ENCODE results near the gene TACC2.

The TACC2 gene

DNA sequence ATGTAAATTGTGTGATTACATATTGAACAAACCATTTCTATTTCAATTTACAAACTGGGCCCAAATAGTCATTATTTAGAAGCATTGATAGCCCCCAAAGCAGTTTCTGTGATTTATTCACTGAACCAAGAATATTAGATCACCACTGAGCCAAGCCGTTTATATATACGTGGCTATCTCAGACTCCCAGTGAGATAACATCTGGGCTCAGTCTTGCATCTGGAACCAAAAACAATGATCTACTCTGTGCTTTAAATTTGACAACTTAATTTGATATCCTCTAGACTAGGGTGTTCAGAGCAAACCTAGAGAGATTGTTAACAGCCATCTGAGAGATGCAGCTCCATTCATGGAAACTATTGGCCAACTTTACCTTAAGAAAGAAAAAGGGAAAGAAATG lies 240.7 kb downstream of the TACC2 start:
- Histone ChIP-seq H3K27me3 (replicated peaks; ENCODE audit: control insufficient read depth, insufficient read depth, low read length) (no peaks in the 10 kb centered on the region; the same call in 1 of the 2 replicates), H3K36me3 (ENCODE audit: control insufficient read depth, insufficient read depth, low read length) (no peaks in the 10 kb centered on the region), H3K4me3 (replicated peaks; ENCODE audit: low read depth, low read length) (no peak overlapping the region)
- DNase-seq (ENCODE audit: extremely low read depth, insufficient read length): no peak
- TF ChIP-seq CTCF (IDR thresholded peaks at IDR 0.05; ENCODE audit: insufficient read depth, low read length, poor library complexity, severe bottlenecking): no peak

DNA sequence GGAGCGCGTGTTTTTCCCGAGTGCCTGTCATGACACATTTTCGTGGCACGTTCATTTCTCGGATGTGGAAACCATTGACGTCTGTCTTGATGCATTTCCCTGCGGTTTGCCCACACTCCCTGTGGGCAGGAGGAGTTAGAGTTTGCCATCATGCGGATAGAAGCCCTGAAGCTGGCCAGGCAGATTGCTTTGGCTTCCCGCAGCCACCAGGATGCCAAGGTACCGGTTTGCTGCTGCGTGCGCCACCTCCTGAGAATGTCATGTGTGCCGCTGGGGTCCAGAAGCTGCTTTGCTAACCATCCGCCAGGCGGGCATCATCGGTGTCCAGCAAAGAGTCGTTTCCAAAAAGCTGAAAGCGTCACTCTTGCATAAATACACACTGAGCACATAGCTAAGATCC lies 241.3 kb downstream of the TACC2 start:
- no peak for TF ChIP-seq CTCF (IDR thresholded peaks at IDR 0.05; ENCODE audit: insufficient read depth, low read length, poor library complexity, severe bottlenecking)
- Histone ChIP-seq H3K36me3 (ENCODE audit: control insufficient read depth, insufficient read depth, low read length) (no peaks in the 10 kb centered on the region), H3K4me3 (replicated peaks; ENCODE audit: low read depth, low read length) (no peak overlapping the region)

GRCh38 chr10:122232769-122233168 lies 243.8 kb downstream of the TACC2 start:
- Histone ChIP-seq H3K27me3 (replicated peaks; ENCODE audit: control insufficient read depth, insufficient read depth, low read length) (no peaks in the 10 kb centered on the region; the same call in none of the 2 replicates), H3K36me3 (ENCODE audit: control insufficient read depth, insufficient read depth, low read length) (no peaks in the 10 kb centered on the region), H3K4me3 (replicated peaks; ENCODE audit: low read depth, low read length) (no peak overlapping the region)
- no peak for TF ChIP-seq CTCF (IDR thresholded peaks at IDR 0.05; ENCODE audit: insufficient read depth, low read length, poor library complexity, severe bottlenecking)
- no peak for DNase-seq (ENCODE audit: extremely low read depth, insufficient read length)

More for the DNA sequence above, 241.3 kb downstream of the TACC2 start:
- H3K27me3 ChIP-seq (replicated peaks; ENCODE audit: control insufficient read depth, insufficient read depth, low read length): no peaks in the 10 kb centered on the region; the same call in 1 of the 2 replicates
- no peak for DNase-seq (ENCODE audit: extremely low read depth, insufficient read length)

DNA sequence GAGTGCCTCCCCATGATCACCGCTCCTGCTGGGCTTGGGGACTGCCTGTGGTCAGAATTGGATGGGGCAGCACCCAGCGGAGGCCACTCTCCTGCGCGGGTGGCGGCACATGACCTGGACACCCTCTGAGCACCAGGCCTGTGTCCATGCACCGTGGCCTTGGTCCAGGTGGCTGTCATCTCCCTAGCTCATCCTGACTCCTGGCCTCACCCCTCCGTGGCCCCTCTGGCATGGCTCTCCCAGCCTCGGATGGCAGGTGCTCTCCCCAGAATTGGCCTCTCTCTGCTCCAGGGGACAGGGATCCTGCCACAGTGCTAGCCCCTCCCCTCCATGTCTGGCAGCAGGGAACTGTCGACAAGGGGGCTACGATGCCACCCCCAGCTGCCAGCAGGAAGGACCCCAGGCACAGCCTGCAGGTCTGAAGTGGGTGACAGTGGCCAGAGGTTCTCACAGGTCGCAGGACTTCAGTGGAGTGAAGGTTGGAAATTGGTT lies 244.9 kb downstream of the TACC2 start:
- Histone ChIP-seq H3K36me3 (ENCODE audit: control insufficient read depth, insufficient read depth, low read length) (no peaks in the 10 kb centered on the region), H3K4me3 (replicated peaks; ENCODE audit: low read depth, low read length) (no peak overlapping the region), H3K27me3 (replicated peaks; ENCODE audit: control insufficient read depth, insufficient read depth, low read length) (no peaks in the 10 kb centered on the region; the same call in none of the 2 replicates)
- no peak for TF ChIP-seq CTCF (IDR thresholded peaks at IDR 0.05; ENCODE audit: insufficient read depth, low read length, poor library complexity, severe bottlenecking)
- DNase-seq (ENCODE audit: extremely low read depth, insufficient read length): no peak

GRCh38 chr10:122234416-122234815 lies 245.5 kb downstream of the TACC2 start:
- no peaks in the 10 kb centered on the region for H3K36me3 ChIP-seq (ENCODE audit: control insufficient read depth, insufficient read depth, low read length)
- no peak for DNase-seq (ENCODE audit: extremely low read depth, insufficient read length)
- no peaks in the 10 kb centered on the region; the same call in none of the 2 replicates for H3K27me3 ChIP-seq (replicated peaks; ENCODE audit: control insufficient read depth, insufficient read depth, low read length)
- no peak overlapping the region for H3K4me3 ChIP-seq (replicated peaks; ENCODE audit: low read depth, low read length)
- no peak for TF ChIP-seq CTCF (IDR thresholded peaks at IDR 0.05; ENCODE audit: insufficient read depth, low read length, poor library complexity, severe bottlenecking)
